ENCODE results near the gene EML6.

Gene EML6

GRCh38 chr2:54950811-54951210, 227.3 kb downstream of the EML6 start:
- DNase-seq: no peak

GRCh38 chr2:54952425-54952824, 229.0 kb downstream of the EML6 start:
- DNase-seq: no peak

GRCh38 chr2:54952978-54953456, 229.6 kb downstream of the EML6 start:
- DNase-seq: no peak

- DNase-seq: no peak
Measured at GRCh38 chr2:54954158-54954557, 230.7 kb downstream of the EML6 start.

GRCh38 chr2:54954705-54955357, 231.4 kb downstream of the EML6 start:
- no peak for DNase-seq

- no peak for DNase-seq
Measured at GRCh38 chr2:54955358-54956110, 232.1 kb downstream of the EML6 start.

GRCh38 chr2:54956111-54956627, 232.7 kb downstream of the EML6 start:
- DNase-seq: no peak

GRCh38 chr2:54957321-54957999, 234.0 kb downstream of the EML6 start:
- no peak for DNase-seq

GRCh38 chr2:54958717-54959371, 235.4 kb downstream of the EML6 start:
- no peak for DNase-seq

GRCh38 chr2:54960164-54960563, 236.7 kb downstream of the EML6 start:
- no peak for DNase-seq

GRCh38 chr2:54962511-54962910, 239.0 kb downstream of the EML6 start:
- no peak for DNase-seq

- DNase-seq: no peak
Measured at GRCh38 chr2:54962935-54963440, 239.5 kb downstream of the EML6 start.

GRCh38 chr2:54963476-54963875, 240.0 kb downstream of the EML6 start:
- no peak for DNase-seq

- no peak for DNase-seq
Measured at GRCh38 chr2:54964271-54964670, 240.8 kb downstream of the EML6 start.

- no peak for DNase-seq
Measured at GRCh38 chr2:54964816-54965215, 241.4 kb downstream of the EML6 start.

GRCh38 chr2:54965425-54965824, 242.0 kb downstream of the EML6 start:
- DNase-seq: no peak

- no peak for DNase-seq
Measured at GRCh38 chr2:54966165-54966832, 242.8 kb downstream of the EML6 start.

- no peak for DNase-seq
Measured at GRCh38 chr2:54966837-54967236, 243.4 kb downstream of the EML6 start.

GRCh38 chr2:54967269-54967668, 243.8 kb downstream of the EML6 start:
- no peak for DNase-seq

GRCh38 chr2:54967759-54968365, 244.4 kb downstream of the EML6 start:
- DNase-seq: no peak

GRCh38 chr2:54968561-54969218, 245.2 kb downstream of the EML6 start:
- DNase-seq: no peak
